ENCODE measurements around the gene PTPN18. TPM values are rescaled to one million over a fixed set of nuclear protein-coding genes. Genes with fewer than 3 reads are reported as not detected.
A peak's percentile ranks its signal among the peaks of the same experiment; 100 is the strongest.

The PTPN18 gene
- total and polyA plus RNA-seq, 2 donors (not counting 1 experiment from before 2014, with no cell fraction given): 91.0 to 102 TPM

GRCh38 chr2:130371723-130372054 lies 15.8 kb downstream of the PTPN18 start:
- Histone ChIP-seq H3K27ac (ENCODE audit: low read length in 2 of 2) (peak overlapping the region; percentile 48 to 76), H3K9ac (ENCODE audit: low read length) (peak overlapping the region; percentile 80), H4K20me1 (ENCODE audit: control insufficient read depth, insufficient read depth, low read length, poor library complexity, severe bottlenecking) (peaks cover 15% of the 10 kb centered on the region), H3K27me3 (replicated peaks in 1 of 4; ENCODE audit: control extremely low read depth in 1 of 4, control insufficient read depth in 3 of 4, insufficient read depth in 4 of 4, low read length in 3 of 4) (no peaks in the 10 kb centered on the region), H3K9me3 (ENCODE audit: control extremely low read depth in 1 of 3, control insufficient read depth in 2 of 3, insufficient read depth in 1 of 3, low read length in 2 of 3) (peaks cover 0 to 8% (median 0%) of the 10 kb centered on the region in 3 donors), H3K36me3 (replicated peaks in 1 of 2; ENCODE audit: control extremely low read depth in 1 of 2, control insufficient read depth in 1 of 2, extremely low read depth in 1 of 2, insufficient read depth in 2 of 2, low read length in 1 of 2) (peaks cover 0 to 6% of the 10 kb centered on the region in 2 experiments), H3K4me1 (ENCODE audit: control insufficient read depth in 2 of 2, insufficient read depth in 2 of 2, low read length in 2 of 2) (peaks cover 27 to 57% of the 10 kb centered on the region in 2 donors), H3K4me2 (replicated peaks; ENCODE audit: low read depth, low read length, poor library complexity, severe bottlenecking) (peak overlapping the region; percentile 94), H3K79me2 (ENCODE audit: control insufficient read depth, insufficient read depth, low read length) (peaks cover 30% of the 10 kb centered on the region), H3K4me3 (ENCODE audit: control extremely low read depth in 1 of 5, extremely low read depth in 1 of 5, insufficient read depth in 1 of 5, low read depth in 2 of 5, low read length in 4 of 5) (peak overlapping the region; percentile 66 to 82 (median 75)), H2AFZ (ENCODE audit: insufficient read depth, low read depth, low read length, poor library complexity, severe bottlenecking) (peak overlapping the region; percentile 93)
- 23% methylated on average over 17 of the region's 18 CpGs for WGBS (ENCODE audit: insufficient coverage)
- intact Hi-C loops (cut with micrococcal nuclease): loop anchor here (1.0 to 5.0 kb wide), 4 partner anchors 15 to 1121 kb away; partner anchors contain the start of genes IMP4, MZT2A and PTPN18
- ChIA-PET CTCF (interaction anchor here (0.7 to 1.0 kb wide), 2 partner anchors 16 to 29 kb away, joined by 3 read pairs; partner anchors contain the start of genes IMP4 and PTPN18), POLR2A (interaction anchor here (3.7 kb wide), 1 partner anchor 30 kb away, joined by 27 read pairs; the partner anchor contains the start of gene IMP4)
- H3K4me1 Mint-ChIP-seq: peaks cover 59% of the 10 kb centered on the region
- H3K4me3 Mint-ChIP-seq: peak overlapping the region; percentile 99
- TF ChIP-seq EZH2 (IDR thresholded peaks at IDR 0.05; ENCODE audit: borderline replicate concordance, insufficient read depth, low read depth, low read length, poor library complexity, severe bottlenecking) (no peak), CTCF (IDR thresholded peaks at IDR 0.05) (no peak)
- DNase-seq (no peak), ATAC-seq (ENCODE audit: low read depth) (peak; percentile 15)
- H3K27ac Mint-ChIP-seq: peak overlapping the region; percentile 99
- H3K27me3 Mint-ChIP-seq: no peaks in the 10 kb centered on the region
- no peaks in the 10 kb centered on the region for H3K9me3 Mint-ChIP-seq (ENCODE audit: insufficient read depth)
